HG03045 (cell line): ENCODE results near the gene SLC13A4.
"Not testable (repeated sequence)": the region's sequence is repeated elsewhere in the genome, so short reads cannot be mapped to it uniquely, and the experiment has no call there.

Experiments used
- ATAC-seq: cut with Tn5 transposase; IDR thresholded peaks from one replicate; pipeline ENCODE4 v1.9.1; 2021; ENCODE audit warnings: mild to moderate bottlenecking, moderate library complexity; ENCODE audit not compliant: unreplicated experiment

The SLC13A4 gene

DNA sequence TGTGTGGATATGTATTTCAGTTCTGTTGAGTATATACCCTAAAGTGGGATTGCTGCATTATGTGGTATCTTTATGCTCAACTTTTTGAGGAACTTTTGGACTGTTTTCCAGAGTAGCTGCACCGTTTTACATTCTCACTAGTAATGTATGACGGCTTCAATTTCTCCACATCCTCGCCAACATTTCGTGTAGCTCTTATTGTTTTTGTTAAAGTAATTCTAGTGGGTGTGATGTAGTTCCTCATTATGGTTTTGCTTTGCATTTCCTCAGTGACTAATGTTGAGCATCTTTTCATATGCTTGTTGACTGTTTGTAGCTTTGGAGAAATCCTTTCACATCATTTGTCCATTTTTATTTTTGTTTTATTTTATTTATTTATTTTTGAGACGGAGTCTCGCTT lies 61.1 kb downstream of the SLC13A4 start:
- no peak for ATAC-seq

- ATAC-seq = no peak
Observed at GRCh38 chr7:135666156-135666555, 61.8 kb downstream of the SLC13A4 start.

DNA sequence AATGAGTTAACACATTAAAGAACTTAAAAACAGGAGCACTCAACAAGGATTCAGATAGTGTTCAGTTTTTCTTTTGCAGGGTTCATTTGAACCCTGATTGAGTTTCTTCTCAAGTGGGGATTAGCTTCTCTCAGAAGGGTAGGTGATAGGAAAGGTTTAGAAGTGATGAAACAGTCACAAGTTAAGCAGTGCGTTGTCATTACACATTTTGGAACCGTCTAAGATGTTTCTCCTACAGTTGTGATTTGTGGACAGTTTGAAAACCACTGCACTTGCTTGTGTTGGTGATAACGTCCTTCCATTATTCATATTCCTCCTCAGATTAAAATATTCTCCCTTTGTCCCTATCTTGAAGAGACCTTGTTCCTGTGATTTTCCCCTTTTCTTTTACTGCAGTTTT lies 62.9 kb downstream of the SLC13A4 start:
- no peak for ATAC-seq

DNA sequence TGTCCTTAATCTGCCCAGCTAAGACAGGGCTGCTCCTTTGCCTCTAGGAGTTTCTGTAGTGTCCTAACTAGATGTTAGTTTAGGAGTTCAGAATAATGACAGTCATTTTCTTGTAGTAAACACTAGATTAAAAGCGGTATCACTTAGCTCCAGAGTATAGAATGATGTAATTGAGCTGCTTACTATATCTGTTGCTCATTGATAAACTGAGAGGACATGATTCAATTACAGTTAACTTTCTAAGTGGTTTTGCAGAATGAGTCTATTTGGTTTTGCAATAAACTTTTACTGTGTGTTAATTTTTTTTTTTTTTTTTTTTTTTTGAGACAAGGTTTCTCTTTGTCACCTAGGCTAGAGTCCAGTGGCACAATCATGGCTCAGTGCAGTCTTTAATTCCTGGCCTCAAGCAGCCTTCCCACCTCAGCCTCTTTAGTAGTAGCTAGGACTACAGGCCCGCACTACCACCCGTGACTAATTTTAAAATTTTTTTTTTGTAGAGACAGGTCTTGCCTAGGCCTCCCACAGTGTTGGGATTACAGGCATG lies 63.9 kb downstream of the SLC13A4 start:
- no peak for ATAC-seq

- ATAC-seq = peak; percentile 97
Observed at GRCh38 chr7:135662373-135663114, 65.4 kb downstream of the SLC13A4 start, which contains the start of gene STMP1. TSS of gene STMP1 (plus strand) at chr7:135662514.

DNA sequence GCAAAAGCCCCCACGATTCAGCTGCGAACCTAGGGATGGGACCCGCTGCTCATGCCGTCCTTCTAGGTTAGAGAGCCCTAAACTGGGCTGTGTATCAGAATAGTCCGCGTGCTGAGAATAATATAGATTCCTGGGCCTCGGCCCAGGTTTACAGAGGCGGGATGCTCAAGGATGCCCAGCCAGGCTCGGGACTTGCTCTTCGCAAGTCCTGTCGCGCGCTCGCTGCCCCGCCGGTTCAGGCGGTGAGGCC lies 65.9 kb downstream of the SLC13A4 start:
- no peak for ATAC-seq

DNA sequence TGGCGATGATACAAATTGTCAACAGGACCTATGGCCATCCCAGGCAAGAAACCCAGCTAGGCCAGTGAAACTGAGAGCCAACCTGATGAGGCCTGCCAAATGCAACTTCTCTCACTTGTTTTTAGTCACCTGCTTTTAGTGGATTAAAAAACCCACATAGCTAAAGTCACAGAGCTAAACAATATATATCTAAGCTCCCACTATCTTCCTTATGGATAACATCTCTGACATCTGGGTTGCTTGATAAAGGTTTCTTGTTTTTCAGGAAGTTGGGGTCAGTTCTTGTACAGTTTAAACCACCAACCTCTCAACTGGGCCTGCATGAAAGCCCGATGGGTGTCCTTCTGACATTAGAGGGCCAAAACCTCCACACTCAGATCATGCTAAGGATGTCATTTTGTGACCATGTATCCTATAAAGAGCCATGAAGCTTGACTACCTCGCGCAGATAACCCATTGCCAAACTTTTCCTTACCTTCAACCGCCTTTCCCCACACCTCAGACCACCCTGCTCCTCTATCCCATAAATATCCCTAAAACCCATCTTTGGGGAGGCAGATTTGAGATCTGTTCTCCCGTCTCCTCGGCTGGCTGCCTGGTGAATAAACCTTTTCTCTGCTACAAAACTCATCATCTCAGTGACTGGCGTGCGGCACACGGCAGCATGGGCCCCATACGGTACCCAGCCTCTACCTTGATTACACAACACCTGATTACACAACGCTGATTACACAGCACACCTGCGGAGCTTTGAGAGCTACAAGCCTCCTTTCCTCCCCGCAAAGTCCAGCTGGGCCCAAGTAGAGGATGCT lies 66.5 kb downstream of the SLC13A4 start:
- ATAC-seq = peak; percentile 0

DNA sequence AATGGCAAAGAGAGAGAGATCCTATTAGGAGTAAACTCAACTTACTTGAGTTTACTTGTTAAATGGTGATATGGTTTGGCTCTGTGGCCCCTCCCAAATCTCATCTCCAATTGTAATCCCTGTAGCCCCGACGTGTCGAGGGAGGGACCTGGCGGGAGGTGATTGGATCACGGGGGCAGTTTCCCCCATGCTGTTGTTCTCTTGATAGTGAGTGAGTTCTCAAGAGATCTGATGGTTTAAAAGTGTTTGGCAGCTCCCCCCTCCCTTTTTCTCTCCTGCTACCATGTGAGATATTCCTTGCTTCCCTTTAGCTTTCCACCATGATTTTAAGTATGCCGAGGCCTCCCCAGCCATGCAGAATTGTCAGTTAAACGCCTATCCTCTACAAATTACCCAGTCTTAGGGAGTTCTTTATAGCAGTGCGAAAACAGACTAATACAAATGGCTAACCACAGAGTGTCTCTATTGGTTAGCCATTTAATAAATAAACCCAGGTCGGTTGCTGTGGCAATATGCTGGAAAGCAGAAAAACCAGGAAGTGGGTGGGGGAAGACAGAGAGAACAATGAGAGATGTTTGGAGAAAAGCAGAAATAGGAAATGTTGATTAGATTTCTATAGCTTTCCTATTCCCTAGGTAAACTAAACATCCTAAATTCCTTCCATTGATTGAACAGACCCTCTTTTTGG lies 68.7 kb downstream of the SLC13A4 start:
- ATAC-seq = no peak

- no peak for ATAC-seq
Observed at GRCh38 chr7:135658564-135658963, 69.4 kb downstream of the SLC13A4 start.

- no peak for ATAC-seq
Observed at GRCh38 chr7:135653340-135654080, 74.5 kb downstream of the SLC13A4 start.

DNA sequence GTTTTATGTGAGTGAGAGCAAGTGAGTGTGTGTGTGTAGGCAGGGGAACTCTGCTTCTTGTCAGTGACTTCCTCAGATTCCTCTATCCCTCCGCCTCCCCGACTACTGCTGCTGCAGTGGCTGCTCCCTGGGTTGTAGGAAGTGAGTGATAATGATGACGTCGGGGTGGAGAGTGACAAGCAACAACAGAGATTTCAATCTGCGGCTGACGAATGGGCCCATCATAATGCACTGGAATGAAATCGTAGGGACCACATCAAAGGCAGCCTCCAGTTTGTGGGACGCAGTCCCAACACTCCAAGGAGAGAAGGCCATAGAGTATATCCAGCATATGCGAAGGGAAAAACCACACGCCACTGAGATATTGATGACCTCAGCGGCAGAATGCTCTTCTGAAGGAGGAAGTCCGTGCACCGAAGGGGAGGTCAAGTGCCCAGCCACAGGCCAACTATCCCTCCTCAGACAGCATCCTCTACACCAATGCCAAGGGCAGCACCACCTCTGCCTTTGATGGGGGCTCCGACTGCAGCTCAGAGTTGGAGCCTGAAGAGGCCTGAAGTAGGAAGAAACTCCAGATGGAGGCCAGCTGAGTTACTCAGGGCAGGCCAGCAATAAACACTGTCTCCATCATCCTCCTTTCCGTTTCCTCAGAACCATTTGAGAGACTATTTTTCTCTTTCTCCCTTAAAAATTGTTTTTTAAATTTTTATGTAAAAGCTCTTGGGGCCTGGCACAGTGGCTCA lies 77.0 kb downstream of the SLC13A4 start:
- no peak for ATAC-seq

GRCh38 chr7:135648235-135648634 lies 79.8 kb downstream of the SLC13A4 start:
- ATAC-seq = no peak

DNA sequence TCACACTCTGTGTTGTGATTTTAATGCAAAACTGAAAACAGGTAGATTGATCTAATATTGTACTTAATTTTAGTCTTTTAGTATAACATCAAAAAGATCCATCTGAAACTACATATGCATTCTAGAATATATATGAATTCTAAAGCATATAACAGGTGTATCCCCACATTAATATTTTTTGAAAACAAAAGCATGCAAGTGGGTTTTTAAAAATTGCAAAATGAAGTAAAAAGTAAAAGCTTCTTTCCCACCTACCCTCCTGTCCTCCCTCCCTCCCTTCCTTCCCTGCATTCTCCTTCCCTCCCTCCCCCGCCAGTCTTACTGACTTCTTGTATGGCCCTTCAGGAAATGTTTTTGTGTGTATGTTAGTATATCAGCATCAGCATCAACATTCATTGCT lies 80.2 kb downstream of the SLC13A4 start:
- ATAC-seq = no peak

DNA sequence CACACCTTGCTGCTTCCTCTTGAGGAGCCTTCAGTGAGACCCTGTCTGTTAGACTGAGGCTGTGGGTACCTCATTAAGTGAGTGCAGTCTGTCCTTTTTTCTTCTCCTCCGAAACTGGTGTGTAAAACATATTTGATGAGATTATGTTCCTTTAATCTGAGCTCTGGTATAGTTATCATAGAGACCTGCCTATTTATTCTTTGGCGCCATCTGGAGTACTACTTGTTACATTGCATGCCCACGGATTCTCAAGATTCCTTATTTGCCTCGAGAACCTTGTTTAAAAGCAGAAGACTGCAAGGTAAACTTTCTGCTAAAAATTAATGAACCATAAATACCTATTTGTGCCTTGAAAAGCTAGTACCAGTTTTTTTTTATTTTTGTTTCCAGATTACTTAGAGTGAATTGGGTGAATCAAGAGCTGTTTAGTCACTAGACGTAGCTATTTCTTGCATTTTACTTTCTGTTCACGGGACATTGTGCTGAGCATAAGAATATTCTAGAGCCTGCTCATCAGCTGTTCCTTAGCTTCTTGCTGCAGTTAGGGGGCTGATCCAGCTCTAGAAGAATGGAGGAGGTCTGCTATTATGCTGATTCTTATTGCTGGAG lies 82.6 kb downstream of the SLC13A4 start:
- no peak for ATAC-seq

DNA sequence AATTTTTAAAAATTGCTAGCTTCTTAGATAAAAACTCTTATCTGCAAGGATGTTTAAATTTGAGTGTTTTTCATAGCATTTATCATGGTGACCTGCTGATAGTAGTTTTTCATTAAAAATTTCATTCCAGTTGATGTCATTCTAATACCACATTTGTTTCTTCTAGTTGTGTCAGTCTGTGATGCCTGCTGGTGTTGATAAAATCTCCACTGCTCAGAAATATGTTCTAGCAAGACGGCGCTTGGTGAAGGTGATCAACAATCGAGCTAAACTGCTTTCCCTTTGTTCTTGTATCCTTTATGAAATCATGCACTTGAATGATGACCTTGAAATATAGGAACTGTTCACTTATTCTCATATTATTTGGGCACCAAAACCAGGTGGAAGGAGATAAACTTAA lies 83.3 kb downstream of the SLC13A4 start:
- no peak for ATAC-seq

- ATAC-seq = no peak
Observed at GRCh38 chr7:135644154-135644553, 83.8 kb downstream of the SLC13A4 start.

- not testable (repeated sequence) for ATAC-seq
Observed at GRCh38 chr7:135639690-135640089, 88.3 kb downstream of the SLC13A4 start.

- ATAC-seq = no peak
Observed at GRCh38 chr7:135634191-135634878, 93.7 kb downstream of the SLC13A4 start.
